WTC11 (cell line): ENCODE results near the gene ROMO1. TPM values are rescaled to one million over a fixed set of nuclear protein-coding genes. Genes with fewer than 3 reads are reported as not detected.

Experiments used
- ATAC-seq: fragments of 200-7000 bp; cut with Tn5 transposase; 2 replicates; pipeline ENCODE4 v1.10.0; 2021; ENCODE audit warnings: mild to moderate bottlenecking, moderate library complexity
- CTCF ChIA-PET: fragments of 300-600 bp; sonication (Branson Sonifier 250); formaldehyde crosslinking; loops from one replicate; lab custom pipeline; 2021; ENCODE audit warnings: antibody characterized with exemption; lab: Charles Lee
- POLR2A ChIA-PET: fragments of 350-600 bp; sonication (Branson Sonifier 250); formaldehyde crosslinking; loops from one replicate; lab custom pipeline; 2021; ENCODE audit warnings: antibody characterized with exemption; lab: Charles Lee
- DNase-seq: peaks from one replicate; pipeline ENCODE4 v3.0.0; 2021; ENCODE audit warnings: low spot score
- H3K27ac Mint-ChIP-seq: 2 replicates; pipeline ENCODE4 v1.8.0; 2021; ENCODE audit warnings: mixed read lengths
- H3K27me3 Mint-ChIP-seq: 2 replicates; pipeline ENCODE4 v1.8.0; 2021; ENCODE audit warnings: low read depth, mild to moderate bottlenecking, moderate library complexity, mixed read lengths
- H3K36me3 Mint-ChIP-seq: 2 replicates; pipeline ENCODE4 v1.8.0; 2021; ENCODE audit warnings: mixed read lengths
- H3K4me1 Mint-ChIP-seq: 2 replicates; pipeline ENCODE4 v1.8.0; 2022; ENCODE audit warnings: mixed read lengths
- H3K4me3 Mint-ChIP-seq: 2 replicates; pipeline ENCODE4 v1.8.0; 2021; ENCODE audit warnings: mild to moderate bottlenecking, moderate library complexity, mixed read lengths
- H3K9me3 Mint-ChIP-seq: 2 replicates; pipeline ENCODE4 v1.8.0; 2021; ENCODE audit warnings: mixed read lengths
- ATF3 ChIP-seq: sonication (generic); formaldehyde crosslinking; conservative IDR thresholded peaks from 2 replicates; pipeline ENCODE4 v1.8.1; 2022; ENCODE audit warnings: mild to moderate bottlenecking, missing genetic modification reagents
- CTCF ChIP-seq: fragments of 200-600 bp; IDR thresholded peaks from 2 replicates; pipeline ENCODE4 v1.8.0; 2022; ENCODE audit warnings: antibody characterized with exemption
- E2F5 ChIP-seq: sonication (generic); formaldehyde crosslinking; IDR thresholded peaks from 2 replicates; pipeline ENCODE4 v1.8.1; 2022; ENCODE audit warnings: mild to moderate bottlenecking, moderate library complexity, missing genetic modification reagents
- FOXJ3 ChIP-seq: sonication (generic); formaldehyde crosslinking; IDR thresholded peaks from 2 replicates; pipeline ENCODE4 v1.9.0; 2021; ENCODE audit warnings: missing genetic modification reagents, mild to moderate bottlenecking, borderline replicate concordance
- HMGA2 ChIP-seq: fragments of 250-450 bp; sonication (Bioruptor Pico); IDR thresholded peaks from 2 replicates; pipeline ENCODE4 v1.4.0; 2021; ENCODE audit warnings: mild to moderate bottlenecking, moderate library complexity
- HMGXB4 ChIP-seq: sonication (generic); formaldehyde crosslinking; IDR thresholded peaks from 2 replicates; pipeline ENCODE4 v1.8.1; 2023; ENCODE audit warnings: mild to moderate bottlenecking, moderate library complexity, missing genetic modification reagents
- JUN ChIP-seq: sonication (generic); formaldehyde crosslinking; IDR thresholded peaks from 2 replicates; pipeline ENCODE4 v1.8.0; 2023; ENCODE audit warnings: mild to moderate bottlenecking, missing genetic modification reagents
- MXD4 ChIP-seq: fragments of 250-450 bp; sonication (Bioruptor Pico); IDR thresholded peaks from 2 replicates; pipeline ENCODE4 v1.8.0; 2021; ENCODE audit warnings: mild to moderate bottlenecking, moderate library complexity, borderline replicate concordance
- NFATC4 ChIP-seq: fragments of 250-450 bp; sonication (Bioruptor Pico); IDR thresholded peaks from 2 replicates; pipeline ENCODE4 v1.9.0; 2021; ENCODE audit warnings: mild to moderate bottlenecking
- NR2C2 ChIP-seq: sonication (generic); formaldehyde crosslinking; IDR thresholded peaks from 2 replicates; pipeline ENCODE4 v1.8.0; 2022; ENCODE audit warnings: mild to moderate bottlenecking, missing genetic modification reagents
- PREB ChIP-seq: sonication (generic); formaldehyde crosslinking; IDR thresholded peaks from 2 replicates; pipeline ENCODE4 v1.8.1; 2022; ENCODE audit warnings: mild to moderate bottlenecking, missing genetic modification reagents, moderate library complexity, borderline replicate concordance
- SOX15 ChIP-seq: fragments of 250-450 bp; sonication (Bioruptor Pico); IDR thresholded peaks from 2 replicates; pipeline ENCODE4 v1.9.0; 2021; ENCODE audit warnings: mild to moderate bottlenecking
- SP1 ChIP-seq: sonication (generic); formaldehyde crosslinking; conservative IDR thresholded peaks from 2 replicates; pipeline ENCODE4 v1.8.1; 2022; ENCODE audit warnings: missing genetic modification reagents
- TP53 ChIP-seq: sonication (generic); formaldehyde crosslinking; IDR thresholded peaks from 2 replicates; pipeline ENCODE4 v1.8.1; 2023; ENCODE audit warnings: mild to moderate bottlenecking, missing genetic modification reagents
- ZMAT4 ChIP-seq: fragments of 250-450 bp; sonication (Bioruptor Pico); IDR thresholded peaks from 2 replicates; pipeline ENCODE4 v1.9.0; 2021; ENCODE audit warnings: mild to moderate bottlenecking
- ZNF396 ChIP-seq: fragments of 250-450 bp; sonication (Bioruptor Pico); IDR thresholded peaks from 2 replicates; pipeline ENCODE4 v1.8.0; 2021; ENCODE audit warnings: mild to moderate bottlenecking, moderate library complexity, borderline replicate concordance
- ZNF425 ChIP-seq: fragments of 250-450 bp; sonication (Bioruptor Pico); conservative IDR thresholded peaks from 2 replicates; pipeline ENCODE4 v1.9.0; 2021; ENCODE audit warnings: mild to moderate bottlenecking
- ZNF532 ChIP-seq: fragments of 250-450 bp; sonication (Bioruptor Pico); IDR thresholded peaks from 2 replicates; pipeline ENCODE4 v1.9.0; 2021; ENCODE audit warnings: mild to moderate bottlenecking, borderline replicate concordance
- total RNA-seq: library from RNA; stranded (reverse); gene quantifications from 3 replicates; pipeline ENCODE4 v1.2.3, GENCODE V29; 2021

Gene ROMO1
- total RNA-seq, 1 experiment from 2014 or later, result 213 TPM

- H3K4me1 Mint-ChIP-seq, result peaks cover 15% of the 10 kb centered on the region
- ATAC-seq, result no peak
- H3K36me3 Mint-ChIP-seq, result peaks cover 13% of the 10 kb centered on the region
- H3K27ac Mint-ChIP-seq, result no peak overlapping the region
- TF ChIP-seq ZNF532 (CRISPR knock-in tag), result no peak
- no peak for TF ChIP-seq TP53 (CRISPR knock-in tag)
- no peak for TF ChIP-seq FOXJ3 (CRISPR knock-in tag)
- no peak for TF ChIP-seq PREB (CRISPR knock-in tag)
- no peak for TF ChIP-seq MXD4 (CRISPR knock-in tag)
- no peak for TF ChIP-seq SP1
- TF ChIP-seq ATF3 (CRISPR knock-in tag), result no peak
- TF ChIP-seq NFATC4 (CRISPR knock-in tag), result no peak
- no peak for TF ChIP-seq NR2C2 (CRISPR knock-in tag)
- no peak for TF ChIP-seq ZNF396 (CRISPR knock-in tag)
- TF ChIP-seq JUN (CRISPR knock-in tag), result no peak
- no peak for TF ChIP-seq E2F5 (CRISPR knock-in tag)
- TF ChIP-seq HMGA2, result no peak
- TF ChIP-seq ZMAT4 (CRISPR knock-in tag), result no peak
- TF ChIP-seq CTCF, result no peak
- TF ChIP-seq ZNF425, result no peak
- TF ChIP-seq SOX15, result no peak
- no peak for TF ChIP-seq HMGXB4 (CRISPR knock-in tag)
- no peaks in the 10 kb centered on the region for H3K9me3 Mint-ChIP-seq
- H3K4me3 Mint-ChIP-seq, result no peak overlapping the region
- no peak for DNase-seq
- H3K27me3 Mint-ChIP-seq, result no peaks in the 10 kb centered on the region
- ChIA-PET CTCF (interaction anchor here (1.0 kb wide), 1 partner anchor 13 kb away, joined by 3 read pairs; no protein-coding TSS in a partner anchor), POLR2A (no interaction called here)
These were observed 44.8 kb upstream of the ROMO1 start for GRCh38 chr20:35654415-35654814.
